Measurements from ENCODE around the gene LYPD3. TPM values are rescaled to one million over a fixed set of nuclear protein-coding genes. Genes with fewer than 3 reads are reported as not detected.
A peak's percentile ranks its signal among the peaks of the same experiment; 100 is the strongest.
"Not testable (repeated sequence)": the region's sequence is repeated elsewhere in the genome, so short reads cannot be mapped to it uniquely, and the experiment has no call there.

Gene LYPD3
- total and polyA plus RNA-seq, 3 donors from 2014 or later: 0.71 to 1.3 (median 1.2) TPM

GRCh38 chr19:43439709-43440063 is 25.7 kb downstream of the LYPD3 start:
- no peak for DNase-seq
- Histone ChIP-seq H3K4me1 (no peaks in the 10 kb centered on the region), H3K9me3 (no peaks in the 10 kb centered on the region), H3K27ac (no peak overlapping the region), H3K27me3 (no peaks in the 10 kb centered on the region), H3K36me3 (ENCODE audit: low read depth, missing control alignments) (no peaks in the 10 kb centered on the region), H3K4me3 (no peak overlapping the region)
- TF ChIP-seq CTCF (IDR thresholded peaks at IDR 0.05): no peak
- TF ChIP-seq POLR2A (IDR thresholded peaks at IDR 0.05): no peak
- intact Hi-C loops (cut with DNase I; ENCODE audit: low total_unique reads): no loop called here

GRCh38 chr19:43439032-43439708 is 26.2 kb downstream of the LYPD3 start:
- no peak overlapping the region for H3K27ac ChIP-seq

GRCh38 chr19:43438291-43439031 is 26.9 kb downstream of the LYPD3 start:
- no peak overlapping the region for H3K4me3 ChIP-seq
- no peak for TF ChIP-seq CTCF (IDR thresholded peaks at IDR 0.05)
- TF ChIP-seq POLR2A (IDR thresholded peaks at IDR 0.05): no peak
- no peak for DNase-seq
- H3K4me1 ChIP-seq: no peaks in the 10 kb centered on the region
- no peak overlapping the region for H3K27ac ChIP-seq
- H3K9me3 ChIP-seq: no peaks in the 10 kb centered on the region
- no peaks in the 10 kb centered on the region for H3K36me3 ChIP-seq (ENCODE audit: low read depth, missing control alignments)
- intact Hi-C loops (cut with DNase I; ENCODE audit: low total_unique reads): no loop called here
- H3K27me3 ChIP-seq: no peaks in the 10 kb centered on the region
- WGBS, 2 donors: 45 to 55% methylated on average over 9 of the region's 9 CpGs

More at GRCh38 chr19:43439032-43439708, 26.2 kb downstream of the LYPD3 start:
- Histone ChIP-seq H3K27me3 (no peaks in the 10 kb centered on the region), H3K36me3 (ENCODE audit: low read depth, missing control alignments) (no peaks in the 10 kb centered on the region), H3K9me3 (no peaks in the 10 kb centered on the region), H3K4me1 (no peaks in the 10 kb centered on the region), H3K4me3 (no peak overlapping the region)
- TF ChIP-seq POLR2A (IDR thresholded peaks at IDR 0.05) (no peak), CTCF (IDR thresholded peaks at IDR 0.05) (no peak)
- WGBS, 2 donors: 45 to 69% methylated on average over 11 to 14 of the region's 14 CpGs
- intact Hi-C loops (cut with DNase I; ENCODE audit: low total_unique reads): no loop called here
- DNase-seq: no peak

GRCh38 chr19:43437712-43438111 is 27.7 kb downstream of the LYPD3 start:
- no peaks in the 10 kb centered on the region for H3K9me3 ChIP-seq
- H3K4me3 ChIP-seq: peak overlapping the region in 1 of 2 donors; percentile 34
- H3K36me3 ChIP-seq (ENCODE audit: low read depth, missing control alignments): no peaks in the 10 kb centered on the region
- 46 to 72% methylated on average over 6 of the region's 6 CpGs for WGBS, 2 donors
- intact Hi-C loops (cut with DNase I; ENCODE audit: low total_unique reads): no loop called here
- no peaks in the 10 kb centered on the region for H3K27me3 ChIP-seq
- DNase-seq: no peak
- H3K27ac ChIP-seq: no peak overlapping the region
- TF ChIP-seq CTCF (IDR thresholded peaks at IDR 0.05) (no peak), POLR2A (IDR thresholded peaks at IDR 0.05) (no peak)
- H3K4me1 ChIP-seq: no peaks in the 10 kb centered on the region

GRCh38 chr19:43437284-43437683 is 28.1 kb downstream of the LYPD3 start:
- H3K4me1 ChIP-seq; intact Hi-C loops (cut with DNase I; ENCODE audit: low total_unique reads); H3K9me3 ChIP-seq; H3K36me3 ChIP-seq (ENCODE audit: low read depth, missing control alignments); H3K27me3 ChIP-seq; H3K27ac ChIP-seq; DNase-seq: not testable (repeated sequence)
- WGBS, 2 donors: 54 to 63% methylated on average over 11 of the region's 11 CpGs
- H3K4me3 ChIP-seq: peak overlapping the region in 1 of 2 donors; percentile 34
